Heart left ventricle (tissue), 13 donors: ENCODE data around the gene SRGAP3.

Experiments used
- CTCF ChIP-seq, 12 donors: fragments of 200-600 bp; sonication (generic) in 4 of 12; IDR thresholded peaks; one replicate each; pipeline versions ENCODE4 v1.5.0 to v1.8.0; 2018 to 2022; ENCODE audit warnings: antibody characterized with exemption in 12 of 12, mild to moderate bottlenecking in 5 of 12
- POLR2A ChIP-seq, 2 donors: fragments of 450-650 bp; IDR thresholded peaks; one replicate each; pipeline ENCODE4 v1.6.1; 2017; ENCODE audit warnings: antibody characterized with exemption in 2 of 2, mild to moderate bottlenecking in 2 of 2, moderate library complexity in 2 of 2
- donor health status: ischemic (EF 13 %, LVEDD 7.1; RV severe dilation, severe dysfunction).
- donor health status: DM: no; HTN: yes; CAD: no.
- donor health status: DM: no; HTN: no; CAD: no.
- donor health status: ischemic (EF 25% LVEDD 6.9; RV normal size, moderate dysfunction).
- donor health status: ischemic (EF 25% LVEDD 5.7; RV mildly dilated, moderate dysfunction).
- donor health status: ischemic (EF 35%, LVEDD 5.7; RV mildly dilated, moderate dysfunction).
- donor health status: nonischemic (EF 11% LVEDD 7.7; RV severe dilation, severe dysfunction).
- donor health status: DM: yes; HTN: yes; CAD: no.
- donor health status: PGD.
- donor health status: ischemic (EF 29% LVEDD 5.4; RV normal size, mild dysfunction).
- donor health status: nonischemic (EF 23%, LVEDD 6.1; RV moderate dilation, normal function).

DNA sequence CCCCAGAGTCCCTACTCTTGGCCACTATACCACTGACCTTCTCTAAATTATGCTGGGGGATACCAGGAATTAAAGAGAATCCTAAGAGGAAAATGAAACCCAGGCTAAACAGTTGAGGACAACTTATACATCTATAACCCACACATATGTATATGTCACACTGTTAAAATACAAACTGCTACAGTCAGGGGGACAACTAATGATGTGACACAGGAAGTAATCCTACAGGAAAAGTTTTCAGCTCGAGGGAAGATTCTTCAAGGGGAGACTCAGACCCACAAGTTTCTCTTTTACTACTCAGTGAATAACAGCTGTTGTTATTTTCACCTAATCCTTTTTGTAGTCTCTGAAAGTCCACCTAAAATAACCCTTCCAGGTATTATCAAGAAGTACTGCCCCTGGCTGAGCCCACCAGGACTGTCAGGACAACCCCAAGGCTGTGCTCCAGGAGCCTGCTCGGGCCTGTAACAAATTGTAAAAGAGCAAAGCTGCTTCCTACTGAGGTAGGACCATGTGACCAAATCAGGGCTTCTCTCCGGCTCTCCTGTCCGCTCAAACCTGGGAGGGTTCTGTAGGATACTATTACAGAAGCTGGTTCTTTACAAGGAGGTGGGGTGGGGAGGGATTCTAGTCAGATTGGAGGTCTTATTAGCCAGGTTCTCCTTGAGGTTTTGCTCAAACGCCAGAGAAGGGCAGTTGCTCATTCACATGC, 91.6 kb downstream of the SRGAP3 start:
- TF ChIP-seq CTCF (IDR thresholded peaks at IDR 0.05), result no peak
- no peak for TF ChIP-seq POLR2A (IDR thresholded peaks at IDR 0.05)
